Measurements from ENCODE around the gene TENM3.

Gene TENM3

DNA sequence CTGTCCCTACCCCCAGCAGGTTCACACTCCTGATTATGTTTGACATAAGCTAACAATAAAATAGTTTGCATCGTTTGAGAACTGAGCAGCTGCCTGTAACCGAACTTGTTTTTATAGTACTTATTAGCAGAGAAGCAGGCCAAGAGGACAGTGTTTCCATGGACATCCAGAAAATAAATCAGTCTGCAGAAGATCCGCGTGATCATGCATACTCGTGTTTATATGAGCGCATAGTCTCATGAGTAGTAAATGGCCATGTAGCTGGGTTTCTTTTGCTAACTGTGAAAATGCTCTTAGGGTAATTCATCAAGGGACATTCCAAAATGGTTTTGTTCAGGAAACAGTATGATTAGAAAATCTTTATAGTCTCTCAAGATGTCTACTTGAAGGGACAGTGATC is 384.8 kb downstream of the TENM3 start:
- no peaks in the 10 kb centered on the region for H3K9me3 Mint-ChIP-seq
- H3K4me1 Mint-ChIP-seq: no peaks in the 10 kb centered on the region
- no peak overlapping the region for H3K4me3 Mint-ChIP-seq
- H3K36me3 Mint-ChIP-seq (ENCODE audit: low read depth): peaks cover 34% of the 10 kb centered on the region
- no peaks in the 10 kb centered on the region for H3K27me3 Mint-ChIP-seq (ENCODE audit: low read depth)
- TF ChIP-seq, protein P1, sequence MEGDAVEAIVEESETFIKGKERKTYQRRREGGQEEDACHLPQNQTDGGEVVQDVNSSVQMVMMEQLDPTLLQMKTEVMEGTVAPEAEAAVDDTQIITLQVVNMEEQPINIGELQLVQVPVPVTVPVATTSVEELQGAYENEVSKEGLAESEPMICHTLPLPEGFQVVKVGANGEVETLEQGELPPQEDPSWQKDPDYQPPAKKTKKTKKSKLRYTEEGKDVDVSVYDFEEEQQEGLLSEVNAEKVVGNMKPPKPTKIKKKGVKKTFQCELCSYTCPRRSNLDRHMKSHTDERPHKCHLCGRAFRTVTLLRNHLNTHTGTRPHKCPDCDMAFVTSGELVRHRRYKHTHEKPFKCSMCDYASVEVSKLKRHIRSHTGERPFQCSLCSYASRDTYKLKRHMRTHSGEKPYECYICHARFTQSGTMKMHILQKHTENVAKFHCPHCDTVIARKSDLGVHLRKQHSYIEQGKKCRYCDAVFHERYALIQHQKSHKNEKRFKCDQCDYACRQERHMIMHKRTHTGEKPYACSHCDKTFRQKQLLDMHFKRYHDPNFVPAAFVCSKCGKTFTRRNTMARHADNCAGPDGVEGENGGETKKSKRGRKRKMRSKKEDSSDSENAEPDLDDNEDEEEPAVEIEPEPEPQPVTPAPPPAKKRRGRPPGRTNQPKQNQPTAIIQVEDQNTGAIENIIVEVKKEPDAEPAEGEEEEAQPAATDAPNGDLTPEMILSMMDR (IDR thresholded peaks at IDR 0.05; ENCODE audit: unreplicated experiment in 3 of 3): no peak
- no peak overlapping the region for H3K27ac Mint-ChIP-seq

DNA sequence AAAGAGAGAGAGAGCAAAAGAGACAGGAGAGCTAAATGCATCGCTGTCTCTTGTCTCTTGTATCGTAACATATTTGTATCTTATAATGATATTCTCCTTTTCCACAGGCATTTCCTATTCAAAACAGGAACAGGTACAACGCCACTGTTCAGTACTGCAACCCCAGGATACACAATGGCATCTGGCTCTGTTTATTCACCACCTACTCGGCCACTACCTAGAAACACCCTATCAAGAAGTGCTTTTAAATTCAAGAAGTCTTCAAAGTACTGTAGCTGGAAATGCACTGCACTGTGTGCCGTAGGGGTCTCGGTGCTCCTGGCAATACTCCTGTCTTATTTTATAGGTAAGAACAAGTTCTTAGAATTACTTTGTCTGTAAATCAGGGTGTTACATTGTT is 385.3 kb downstream of the TENM3 start:
- TF ChIP-seq, protein P1 (IDR thresholded peaks at IDR 0.05; ENCODE audit: unreplicated experiment in 3 of 3): no peak
- H3K36me3 Mint-ChIP-seq (ENCODE audit: low read depth): peaks cover 39% of the 10 kb centered on the region
- no peaks in the 10 kb centered on the region for H3K4me1 Mint-ChIP-seq
- H3K27me3 Mint-ChIP-seq (ENCODE audit: low read depth): no peaks in the 10 kb centered on the region
- H3K9me3 Mint-ChIP-seq: no peaks in the 10 kb centered on the region
- no peak overlapping the region for H3K4me3 Mint-ChIP-seq
- no peak overlapping the region for H3K27ac Mint-ChIP-seq

DNA sequence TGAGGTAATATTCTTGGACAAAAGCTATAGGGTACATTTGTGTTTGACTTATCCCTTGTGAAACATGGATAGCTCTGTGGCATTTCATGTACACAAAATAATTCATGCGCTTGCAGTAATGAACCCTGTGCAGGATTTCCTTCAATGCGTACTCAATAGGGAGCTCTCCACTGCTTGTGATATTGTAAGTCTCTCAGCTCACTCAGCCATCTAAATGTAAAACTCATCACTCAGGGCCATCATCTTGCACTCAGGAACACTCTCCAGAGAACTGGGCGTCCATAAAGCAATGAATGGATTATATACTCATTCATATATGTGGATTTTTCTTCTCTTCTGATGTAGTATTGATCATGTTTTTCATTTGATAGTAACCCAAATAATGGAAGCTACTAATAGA is 385.9 kb downstream of the TENM3 start:
- no peak overlapping the region for H3K27ac Mint-ChIP-seq
- H3K4me3 Mint-ChIP-seq: no peak overlapping the region
- TF ChIP-seq, protein P1 (IDR thresholded peaks at IDR 0.05; ENCODE audit: unreplicated experiment in 3 of 3): no peak
- no peaks in the 10 kb centered on the region for H3K9me3 Mint-ChIP-seq
- peaks cover 38% of the 10 kb centered on the region for H3K36me3 Mint-ChIP-seq (ENCODE audit: low read depth)
- no peaks in the 10 kb centered on the region for H3K4me1 Mint-ChIP-seq
- H3K27me3 Mint-ChIP-seq (ENCODE audit: low read depth): no peaks in the 10 kb centered on the region

DNA sequence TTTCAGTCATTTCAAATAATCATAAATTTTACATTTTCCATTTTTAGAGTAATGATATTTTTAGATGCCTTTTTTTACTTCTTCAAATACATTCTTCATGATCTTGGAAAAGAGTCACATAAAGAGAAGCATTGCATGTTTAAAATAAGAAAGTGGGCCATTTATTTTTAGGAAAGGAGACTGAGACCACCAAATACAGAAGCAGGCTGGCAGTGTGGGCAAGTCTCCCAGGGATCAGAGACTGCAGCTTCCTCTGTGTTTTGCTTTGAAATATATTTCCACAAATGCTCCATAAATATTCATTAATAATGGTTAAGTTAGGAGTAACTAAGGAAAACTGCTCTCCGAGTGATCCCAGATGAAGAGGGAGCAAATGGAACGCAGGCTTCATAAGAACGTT is 397.3 kb downstream of the TENM3 start:
- H3K4me3 Mint-ChIP-seq: no peak overlapping the region

DNA sequence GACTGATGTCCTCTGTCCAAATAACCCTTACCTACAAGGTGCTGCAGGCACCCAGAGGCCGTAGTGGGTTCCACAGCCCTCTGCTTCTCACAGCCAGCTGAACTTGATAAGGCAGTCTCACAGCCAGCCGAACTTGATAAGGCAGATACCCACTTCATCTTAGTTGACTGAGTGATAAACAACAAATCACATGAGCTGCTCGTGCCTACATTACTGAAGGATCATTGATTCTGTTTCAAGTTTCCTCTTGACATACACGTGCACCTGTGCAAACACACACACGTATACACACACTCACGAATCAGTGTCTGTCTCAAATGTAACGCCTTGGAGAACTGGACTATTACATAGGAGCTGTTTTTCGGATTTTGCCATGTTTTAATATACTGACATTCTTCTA is 397.7 kb downstream of the TENM3 start:
- Mint-ChIP-seq H3K4me3 (no peak overlapping the region), H3K27me3 (ENCODE audit: low read depth) (no peaks in the 10 kb centered on the region), H3K4me1 (no peaks in the 10 kb centered on the region), H3K9me3 (peaks cover 9% of the 10 kb centered on the region), H3K36me3 (ENCODE audit: low read depth) (peaks cover 18% of the 10 kb centered on the region), H3K27ac (no peak overlapping the region)
- TF ChIP-seq, protein P1 (IDR thresholded peaks at IDR 0.05; ENCODE audit: unreplicated experiment in 3 of 3): no peak

More for the DNA sequence above, 397.3 kb downstream of the TENM3 start:
- Mint-ChIP-seq H3K9me3 (peaks cover 5% of the 10 kb centered on the region), H3K27ac (no peak overlapping the region), H3K27me3 (ENCODE audit: low read depth) (no peaks in the 10 kb centered on the region), H3K36me3 (ENCODE audit: low read depth) (peaks cover 14% of the 10 kb centered on the region), H3K4me1 (no peaks in the 10 kb centered on the region)
- TF ChIP-seq, protein P1 (IDR thresholded peaks at IDR 0.05; ENCODE audit: unreplicated experiment in 3 of 3): no peak

DNA sequence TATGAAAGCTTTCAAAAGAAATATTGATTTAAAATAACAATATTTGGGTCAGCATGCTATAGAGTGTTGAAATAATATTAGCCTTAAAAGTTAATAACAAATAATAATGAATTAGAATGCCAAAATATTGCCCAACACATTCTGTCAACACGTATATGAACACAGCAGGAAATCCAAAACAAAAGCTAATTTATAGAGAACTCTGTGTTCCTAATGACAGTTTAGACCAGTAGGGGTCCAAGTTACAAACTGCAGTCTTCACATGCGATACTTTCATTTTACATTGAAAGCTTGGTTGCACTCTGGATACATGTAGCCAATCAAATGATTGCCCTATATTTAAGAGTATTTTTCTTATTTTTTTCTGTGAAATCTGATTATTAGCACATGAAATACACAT is 399.6 kb downstream of the TENM3 start:
- Mint-ChIP-seq H3K27ac (no peak overlapping the region), H3K4me3 (no peak overlapping the region), H3K4me1 (no peaks in the 10 kb centered on the region), H3K9me3 (peaks cover 14% of the 10 kb centered on the region), H3K36me3 (ENCODE audit: low read depth) (peaks cover 33% of the 10 kb centered on the region), H3K27me3 (ENCODE audit: low read depth) (no peaks in the 10 kb centered on the region)
- TF ChIP-seq, protein P1 (IDR thresholded peaks at IDR 0.05; ENCODE audit: unreplicated experiment in 3 of 3): peak in 1 of 3 experiments; percentile 20

All from nephron (organoid).